AG09309 (cell line): Measurements from ENCODE around the gene TLR9.

Experiments used
- DNase-seq: peaks from one replicate; pipeline ENCODE4 v3.0.0-alpha.2; 2010; ENCODE audit warnings: low read depth
- H3K4me3 ChIP-seq: 2 replicates; pipeline ENCODE4 v1.5.1; 2011; ENCODE audit warnings: mild to moderate bottlenecking, low read depth, low read length, moderate library complexity; ENCODE audit not compliant: control insufficient read depth
- CTCF ChIP-seq: IDR thresholded peaks from 2 replicates; pipeline ENCODE4 v1.5.1; 2011; ENCODE audit warnings: mild to moderate bottlenecking, low read depth, low read length, inconsistent platforms; ENCODE audit not compliant: insufficient read depth, control insufficient read depth; ENCODE audit errors: missing control alignments

TLR9 gene

GRCh38 chr3:52265387-52265786 is 39.9 kb upstream of the TLR9 start:
- TF ChIP-seq CTCF: no peak
- DNase-seq: no peak
- H3K4me3 ChIP-seq: no peak overlapping the region

- DNase-seq: no peak
Measured at GRCh38 chr3:52262447-52262846, 37.0 kb upstream of the TLR9 start.

GRCh38 chr3:52259448-52259847 is 34.0 kb upstream of the TLR9 start:
- H3K4me3 ChIP-seq: no peak overlapping the region
- no peak for TF ChIP-seq CTCF
- DNase-seq: no peak

More at GRCh38 chr3:52262447-52262846, 37.0 kb upstream of the TLR9 start:
- TF ChIP-seq CTCF: no peak
- H3K4me3 ChIP-seq: no peak overlapping the region

- TF ChIP-seq CTCF: no peak
- no peak for DNase-seq
- H3K4me3 ChIP-seq: no peak overlapping the region
Measured at GRCh38 chr3:52259035-52259434, 33.6 kb upstream of the TLR9 start.

GRCh38 chr3:52257911-52258310 is 32.5 kb upstream of the TLR9 start:
- DNase-seq: no peak
- no peak overlapping the region for H3K4me3 ChIP-seq
- TF ChIP-seq CTCF: no peak

GRCh38 chr3:52256622-52257021 is 31.2 kb upstream of the TLR9 start:
- DNase-seq: no peak
- no peak for TF ChIP-seq CTCF
- H3K4me3 ChIP-seq: no peak overlapping the region

GRCh38 chr3:52256159-52256558 is 30.7 kb upstream of the TLR9 start:
- no peak for TF ChIP-seq CTCF
- H3K4me3 ChIP-seq: no peak overlapping the region
- no peak for DNase-seq
